Body of pancreas (tissue), 4 donors: ENCODE results near the gene SYNGR1.

Experiments used
- CTCF ChIP-seq, 7 experiments: fragments of 450-650 bp in 4 of 7; fragments of 200-600 bp in 3 of 7; sonication (generic) in 3 of 7; IDR thresholded peaks; one replicate each; pipeline ENCODE4 v1.5.1; 2016 to 2019; ENCODE audit warnings: antibody characterized with exemption in 7 of 7
- POLR2A ChIP-seq, 3 donors: fragments of 450-650 bp; IDR thresholded peaks; one replicate each; pipeline ENCODE4 v1.6.1; 2016; ENCODE audit warnings: antibody characterized with exemption in 3 of 3, mild to moderate bottlenecking in 2 of 3

GRCh38 chr22:39415506-39415905, 65.7 kb downstream of the SYNGR1 start:
- TF ChIP-seq CTCF (IDR thresholded peaks at IDR 0.05) (no peak), POLR2A (IDR thresholded peaks at IDR 0.05) (no peak)
